Endothelial cell of umbilical vein (primary cell): ENCODE measurements around the gene KCNJ16. TPM values are rescaled to one million over a fixed set of nuclear protein-coding genes. Genes with fewer than 3 reads are reported as not detected.

ENCODE experiments used
- BruUV-seq: library from RNA; stranded (reverse); fragments of 400-500 nt; replicated peaks from 2 replicates; lab custom pipeline; 2021; lab: Mats Ljungman, UMichigan
- CTCF ChIA-PET: fragments of 300-600, 350-600 bp; sonication (Branson Sonifier 250); formaldehyde crosslinking; loops from one replicate; lab custom pipeline; 2021; ENCODE audit warnings: antibody characterized with exemption, inconsistent platforms; lab: Charles Lee
- POLR2A ChIA-PET: fragments of 300-600, 350-600 bp; sonication (Branson Sonifier 250); formaldehyde crosslinking; loops from one replicate; lab custom pipeline; 2021; ENCODE audit warnings: antibody characterized with exemption, inconsistent platforms; lab: Charles Lee
- DNase-seq: peaks from one replicate; pipeline ENCODE4 v3.0.0-alpha.2; 2011; ENCODE audit warnings: low read depth, low spot score
- FAIRE-seq: peaks from 2 replicates; lab custom pipeline; 2011; peaks lifted over from hg19 to GRCh38; lab: Jason Lieb, UNC
- H2AFZ ChIP-seq: 2 replicates; pipeline ENCODE4 v1.6.0; 2012; ENCODE audit warnings: low read depth, low read length, control low read depth, inconsistent platforms
- H3K27ac ChIP-seq: 2 replicates; pipeline ENCODE4 v1.5.1; 2011; ENCODE audit warnings: low read depth, mild to moderate bottlenecking, control low read depth, low read length, moderate library complexity; ENCODE audit not compliant: insufficient read depth
- H3K27me3 ChIP-seq, 2 experiments: 2 replicates each; pipeline versions ENCODE4 v1.6.0 to v1.6.1; 2011; ENCODE audit warnings: low read length in 2 of 2, mixed read lengths in 1 of 2; ENCODE audit not compliant: control insufficient read depth in 2 of 2, insufficient read depth in 2 of 2
- H3K36me3 ChIP-seq, 2 experiments: 2 replicates in 1 of 2; 3 replicates in 1 of 2; pipeline ENCODE4 v1.5.1; 2011; ENCODE audit warnings: low read length in 2 of 2, mild to moderate bottlenecking in 1 of 2, moderate library complexity in 1 of 2; ENCODE audit not compliant: control insufficient read depth in 2 of 2, insufficient read depth in 2 of 2; ENCODE audit errors: extremely low read depth in 1 of 2
- H3K4me1 ChIP-seq: 3 replicates; pipeline ENCODE4 v1.5.1; 2011; ENCODE audit warnings: mild to moderate bottlenecking, low read length; ENCODE audit not compliant: control insufficient read depth, insufficient read depth; ENCODE audit errors: extremely low read depth
- H3K4me2 ChIP-seq: 2 replicates; pipeline ENCODE4 v1.6.1; 2011; ENCODE audit warnings: low read length, control low read depth, mixed read lengths; ENCODE audit not compliant: insufficient read depth
- H3K4me3 ChIP-seq, 3 experiments: fragments of 200-600 bp in 1 of 3; sonication (generic), shearing (Covaris generic) in 1 of 3; replicated peaks in 1 of 3; 2 replicates each; pipeline ENCODE4 v1.5.1; 2011 to 2016; ENCODE audit warnings: control low read depth in 3 of 3, low read length in 3 of 3, mild to moderate bottlenecking in 2 of 3, inconsistent platforms in 1 of 3, low read depth in 1 of 3, moderate library complexity in 1 of 3; ENCODE audit not compliant: insufficient read depth in 1 of 3
- H3K79me2 ChIP-seq: 2 replicates; pipeline ENCODE4 v1.6.0; 2012; ENCODE audit warnings: low read length, inconsistent platforms; ENCODE audit not compliant: control insufficient read depth, insufficient read depth
- H3K9ac ChIP-seq: replicated peaks from 2 replicates; pipeline ENCODE3; 2011; ENCODE audit warnings: low read length, control low read depth; ENCODE audit not compliant: insufficient read depth; ENCODE audit errors: extremely low read depth
- H3K9me1 ChIP-seq: replicated peaks from 3 replicates; pipeline ENCODE4 v1.6.0; 2011; ENCODE audit warnings: mild to moderate bottlenecking, low read length; ENCODE audit not compliant: control insufficient read depth, insufficient read depth; ENCODE audit errors: extremely low read depth
- H3K9me3 ChIP-seq: replicated peaks from 2 replicates; pipeline ENCODE4 v1.5.1; 2012; ENCODE audit warnings: low read length, inconsistent platforms; ENCODE audit not compliant: control insufficient read depth, insufficient read depth
- H4K20me1 ChIP-seq: replicated peaks from 2 replicates; pipeline ENCODE3; 2011; ENCODE audit warnings: mild to moderate bottlenecking, low read length; ENCODE audit not compliant: control insufficient read depth, insufficient read depth; ENCODE audit errors: extremely low read depth
- EZH2 ChIP-seq: IDR thresholded peaks from 2 replicates; pipeline ENCODE4 v1.6.1; 2012; ENCODE audit warnings: borderline replicate concordance, low read depth, mild to moderate bottlenecking, moderate library complexity, low read length, inconsistent platforms; ENCODE audit not compliant: severe bottlenecking
- FOS ChIP-seq: IDR thresholded peaks from 2 replicates; pipeline ENCODE4 v1.6.1; 2011; ENCODE audit warnings: mild to moderate bottlenecking, low read length, moderate library complexity, borderline replicate concordance; ENCODE audit not compliant: insufficient read depth
- GATA2 ChIP-seq: IDR thresholded peaks from 2 replicates; pipeline ENCODE4 v1.7.0; 2011; ENCODE audit warnings: low read depth, mild to moderate bottlenecking, moderate library complexity, mixed read lengths, low read length; ENCODE audit not compliant: insufficient read length, insufficient read depth
- JUN ChIP-seq: IDR thresholded peaks from 2 replicates; pipeline ENCODE4 v1.6.1; 2011; ENCODE audit warnings: borderline replicate concordance, low read depth; ENCODE audit not compliant: insufficient read length, insufficient read depth
- MYC ChIP-seq: IDR thresholded peaks from one replicate; pipeline ENCODE4 v1.6.1; 2011; ENCODE audit warnings: mild to moderate bottlenecking, low read depth, low read length
- POLR2A ChIP-seq: IDR thresholded peaks from 2 replicates; pipeline ENCODE4 v1.6.1; 2012; ENCODE audit warnings: low read depth, mild to moderate bottlenecking, control low read depth, low read length
- POLR2AphosphoS5 ChIP-seq: IDR thresholded peaks from 2 replicates; pipeline ENCODE4 v1.6.1; 2012; ENCODE audit warnings: low read depth, mild to moderate bottlenecking, control low read depth, low read length, moderate library complexity; ENCODE audit not compliant: insufficient read depth
- dilution Hi-C: fragments of 300-500 bp; cut with MboI; formaldehyde crosslinking; loops from one replicate; pipeline ENCODE4 v1.15.0; 2019; ENCODE audit warnings: low sequenced_read_pairs; ENCODE audit not compliant: extremely low pct_ligation_motif_present
- intact Hi-C: fragments of 100-400 bp; cut with micrococcal nuclease; formaldehyde crosslinking; loops from one replicate; pipeline ENCODE4 v1.10.0; 2022
- polyA plus RNA-seq, 4 experiments: library from polyadenylated mRNA; depleted of rRNA in 3 of 4; stranded (reverse) in 3 of 4; unstranded in 1 of 4; fragments of >200 nt; gene quantifications; 2 replicates each; pipeline versions ENCODE4 v1.2.1 to v1.2.3, GENCODE V29; 2011 to 2012; ENCODE audit warnings: missing spikeins in 1 of 4
- total RNA-seq: library from RNA; stranded (reverse); gene quantifications from 2 replicates; pipeline ENCODE4 v1.2.3, GENCODE V29; 2021
- TF ChIP-seq, protein P1 (sequence below): IDR thresholded peaks from 2 replicates; pipeline ENCODE4 v1.6.1; 2011; ENCODE audit not compliant: insufficient read depth, insufficient read length
- TF ChIP-seq, protein P2 (sequence below), 2 donors: IDR thresholded peaks; 1 replicate in 1 of 2; 2 replicates in 1 of 2; pipeline ENCODE4 v1.5.1; 2011; ENCODE audit warnings: low read length in 2 of 2, mild to moderate bottlenecking in 2 of 2, moderate library complexity in 2 of 2, control low read depth in 1 of 2, inconsistent platforms in 1 of 2, low read depth in 1 of 2; ENCODE audit not compliant: insufficient read depth in 1 of 2; ENCODE audit errors: extremely low read depth in 1 of 2

Gene KCNJ16
- total and polyA plus RNA-seq, 2 donors (not counting 3 experiments of a cell fraction or from before 2014, with no cell fraction given), result 0.07 TPM; not detected in 1

DNA sequence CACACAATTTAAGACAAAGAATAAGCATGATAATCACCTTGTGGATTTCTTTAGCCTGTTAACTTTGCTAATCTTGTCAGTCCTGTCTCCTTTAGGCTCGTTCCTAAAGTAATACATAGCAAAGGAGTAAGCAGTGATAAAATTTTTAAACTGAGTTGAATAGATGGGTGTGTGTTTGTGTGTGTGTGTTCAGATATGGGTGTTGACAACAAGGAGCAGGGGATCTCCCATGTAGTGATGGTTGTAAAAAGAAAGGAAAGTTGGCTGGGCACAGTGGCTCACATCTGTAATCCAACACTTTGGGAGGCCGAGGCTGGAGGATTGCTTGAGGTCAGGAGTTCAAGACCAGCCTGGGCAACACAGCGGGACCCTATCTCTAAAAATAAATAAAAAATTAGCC lies 49.7 kb downstream of the KCNJ16 start:
- no peak overlapping the region for H3K27ac ChIP-seq
- FAIRE-seq (no peak), DNase-seq (no peak)
- no TSS peak for BruUV-seq
- peaks cover 36% of the 10 kb centered on the region for H3K4me1 ChIP-seq
- no peaks in the 10 kb centered on the region for H4K20me1 ChIP-seq
- no peaks in the 10 kb centered on the region for H3K27me3 ChIP-seq
- H3K9me1 ChIP-seq, result no peaks in the 10 kb centered on the region
- no peaks in the 10 kb centered on the region for H3K36me3 ChIP-seq
- H3K9me3 ChIP-seq, result no peaks in the 10 kb centered on the region
- H3K9ac ChIP-seq, result no peak overlapping the region
- TF ChIP-seq GATA2, result no peak
- TF ChIP-seq, protein P1, sequence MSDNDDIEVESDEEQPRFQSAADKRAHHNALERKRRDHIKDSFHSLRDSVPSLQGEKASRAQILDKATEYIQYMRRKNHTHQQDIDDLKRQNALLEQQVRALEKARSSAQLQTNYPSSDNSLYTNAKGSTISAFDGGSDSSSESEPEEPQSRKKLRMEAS, result no peak
- TF ChIP-seq POLR2AphosphoS5, result no peak
- TF ChIP-seq EZH2, result no peak
- no peak for TF ChIP-seq MYC
- TF ChIP-seq POLR2A, result no peak
- TF ChIP-seq JUN, result no peak
- no peak overlapping the region for H3K4me3 ChIP-seq
- ChIA-PET CTCF (interaction anchor here (2.5 to 3.0 kb wide), 2 partner anchors 515 to 518 kb away, joined by 8 to 14 read pairs; no protein-coding TSS in a partner anchor), POLR2A (interaction anchor here (1.6 kb wide), 1 partner anchor 15 kb away, joined by 4 read pairs; no protein-coding TSS in a partner anchor)
- no peak overlapping the region for H3K4me2 ChIP-seq
- dilution Hi-C loops (no loop called here), intact Hi-C loops (no loop called here)
- no peaks in the 10 kb centered on the region for H3K79me2 ChIP-seq
- no peak overlapping the region for H2AFZ ChIP-seq

DNA sequence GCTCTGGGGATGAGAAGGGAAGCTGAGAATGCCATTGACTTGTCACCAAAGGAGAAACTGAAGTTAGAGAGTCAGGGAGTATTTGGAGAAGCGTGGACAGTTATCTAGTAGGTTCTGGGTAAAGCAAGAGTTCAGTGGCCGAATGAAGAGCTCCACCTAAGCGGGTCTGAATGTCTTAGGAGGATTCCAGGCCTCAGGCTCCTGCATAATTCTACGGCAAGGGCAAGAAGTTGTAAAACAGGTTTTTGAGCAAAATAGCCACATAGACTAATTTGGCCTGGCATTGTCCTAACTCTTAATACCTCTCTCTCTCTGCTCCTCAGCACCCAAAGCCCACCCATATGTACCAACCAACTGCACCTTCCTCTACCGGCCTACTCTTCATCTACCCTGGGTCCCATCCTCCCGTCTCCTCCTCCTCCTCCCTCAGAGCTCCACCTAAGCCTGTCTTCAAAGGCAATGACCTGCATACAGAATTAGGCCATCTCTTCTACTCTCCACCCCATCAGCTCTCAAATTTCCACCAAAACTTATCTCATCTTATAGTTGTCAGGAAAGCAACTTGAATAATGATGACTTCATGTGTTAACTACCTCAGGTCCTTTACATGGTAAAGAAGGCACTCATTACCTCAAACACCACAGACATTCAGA lies 52.3 kb downstream of the KCNJ16 start:
- Histone ChIP-seq H3K9me3 (no peaks in the 10 kb centered on the region), H3K36me3 (no peaks in the 10 kb centered on the region), H3K9me1 (no peaks in the 10 kb centered on the region), H3K79me2 (no peaks in the 10 kb centered on the region), H3K27me3 (no peaks in the 10 kb centered on the region), H3K4me1 (peaks cover 14% of the 10 kb centered on the region), H2AFZ (no peak overlapping the region), H3K9ac (no peak overlapping the region), H3K4me3 (no peak overlapping the region), H3K4me2 (no peak overlapping the region), H4K20me1 (no peaks in the 10 kb centered on the region), H3K27ac (no peak overlapping the region)
- TF ChIP-seq, protein P2, sequence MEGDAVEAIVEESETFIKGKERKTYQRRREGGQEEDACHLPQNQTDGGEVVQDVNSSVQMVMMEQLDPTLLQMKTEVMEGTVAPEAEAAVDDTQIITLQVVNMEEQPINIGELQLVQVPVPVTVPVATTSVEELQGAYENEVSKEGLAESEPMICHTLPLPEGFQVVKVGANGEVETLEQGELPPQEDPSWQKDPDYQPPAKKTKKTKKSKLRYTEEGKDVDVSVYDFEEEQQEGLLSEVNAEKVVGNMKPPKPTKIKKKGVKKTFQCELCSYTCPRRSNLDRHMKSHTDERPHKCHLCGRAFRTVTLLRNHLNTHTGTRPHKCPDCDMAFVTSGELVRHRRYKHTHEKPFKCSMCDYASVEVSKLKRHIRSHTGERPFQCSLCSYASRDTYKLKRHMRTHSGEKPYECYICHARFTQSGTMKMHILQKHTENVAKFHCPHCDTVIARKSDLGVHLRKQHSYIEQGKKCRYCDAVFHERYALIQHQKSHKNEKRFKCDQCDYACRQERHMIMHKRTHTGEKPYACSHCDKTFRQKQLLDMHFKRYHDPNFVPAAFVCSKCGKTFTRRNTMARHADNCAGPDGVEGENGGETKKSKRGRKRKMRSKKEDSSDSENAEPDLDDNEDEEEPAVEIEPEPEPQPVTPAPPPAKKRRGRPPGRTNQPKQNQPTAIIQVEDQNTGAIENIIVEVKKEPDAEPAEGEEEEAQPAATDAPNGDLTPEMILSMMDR (IDR thresholded peaks at IDR 0.05; ENCODE audit: extremely low read depth in 1 of 2, insufficient read depth in 1 of 2, low read depth in 1 of 2, low read length in 2 of 2), result no peak
- TF ChIP-seq POLR2AphosphoS5 (no peak), EZH2 (no peak), JUN (no peak), FOS (no peak), MYC (no peak), POLR2A (no peak), GATA2 (no peak)
- TF ChIP-seq, protein P1, result no peak
- intact Hi-C loops, result no loop called here
- FAIRE-seq (no peak), DNase-seq (no peak)
- ChIA-PET POLR2A (no interaction called here), CTCF (interaction anchor here (0.8 to 2.5 kb wide), 4 partner anchors 9 to 520 kb away, joined by 3 to 8 read pairs (median 4); no protein-coding TSS in a partner anchor)
- no TSS peak for BruUV-seq
- dilution Hi-C loops, result no loop called here
